SK-N-SH treated with all-trans-retinoic acid at 6 μM for 48 hours (cell line): ENCODE measurements around the gene QRICH2.

ENCODE experiments used
- ATAC-seq: fragments of 200-7000 bp; cut with Tn5 transposase; 3 replicates; pipeline ENCODE4 v1.9.1; 2020; ENCODE audit warnings: mild to moderate bottlenecking, moderate library complexity
- ARNTL ChIP-seq: fragments of 450-650 bp; formaldehyde crosslinking; IDR thresholded peaks from 2 replicates; pipeline ENCODE4 v1.5.0; 2020; ENCODE audit warnings: low read depth, mild to moderate bottlenecking, moderate library complexity, borderline replicate concordance
- BACH2 ChIP-seq: fragments of 250-450 bp; sonication (Bioruptor Pico); IDR thresholded peaks from 2 replicates; pipeline ENCODE4 v1.9.0; 2021; ENCODE audit warnings: mild to moderate bottlenecking, borderline replicate concordance
- CSDC2 ChIP-seq: fragments of 250-450 bp; sonication (Bioruptor Pico); IDR thresholded peaks from 2 replicates; pipeline ENCODE4 v1.5.0; 2020; ENCODE audit warnings: mild to moderate bottlenecking, moderate library complexity
- ESRRG ChIP-seq: fragments of 250-450 bp; sonication (Bioruptor Pico); IDR thresholded peaks from 2 replicates; pipeline ENCODE4 v1.6.1; 2021; ENCODE audit warnings: mild to moderate bottlenecking
- GLIS3 ChIP-seq: fragments of 250-450 bp; sonication (Bioruptor Pico); IDR thresholded peaks from 2 replicates; pipeline ENCODE4 v1.5.0; 2020; ENCODE audit warnings: mild to moderate bottlenecking, moderate library complexity
- ISL1 ChIP-seq: fragments of 250-450 bp; sonication (Bioruptor Pico); IDR thresholded peaks from 2 replicates; pipeline ENCODE4 v2.1.2; 2022; ENCODE audit warnings: mild to moderate bottlenecking, moderate library complexity
- OSR1 ChIP-seq: fragments of 250-450 bp; sonication (Bioruptor Pico); IDR thresholded peaks from 2 replicates; pipeline ENCODE4 v1.8.0; 2022; ENCODE audit warnings: moderate library complexity, mild to moderate bottlenecking, inconsistent platforms
- PPARA ChIP-seq: fragments of 250-450 bp; sonication (Bioruptor Pico); IDR thresholded peaks from 2 replicates; pipeline ENCODE4 v1.5.0; 2020; ENCODE audit warnings: mild to moderate bottlenecking, borderline replicate concordance
- RARB ChIP-seq: fragments of 250-450 bp; sonication (Bioruptor Pico); IDR thresholded peaks from 2 replicates; pipeline ENCODE4 v1.8.0; 2021; ENCODE audit warnings: mild to moderate bottlenecking, moderate library complexity
- SNAI2 ChIP-seq: fragments of 250-450 bp; sonication (Bioruptor Pico); IDR thresholded peaks from 2 replicates; pipeline ENCODE4 v1.5.0; 2020; ENCODE audit warnings: mild to moderate bottlenecking, moderate library complexity
- TCF4 ChIP-seq: fragments of 250-450 bp; sonication (Bioruptor Pico); IDR thresholded peaks from 2 replicates; pipeline ENCODE4 v1.8.0; 2021; ENCODE audit warnings: mild to moderate bottlenecking, moderate library complexity, borderline replicate concordance
- TOX ChIP-seq: fragments of 250-450 bp; sonication (Bioruptor Pico); IDR thresholded peaks from 2 replicates; pipeline ENCODE4 v1.8.0; 2021; ENCODE audit warnings: mild to moderate bottlenecking, moderate library complexity, borderline replicate concordance
- ZC3H10 ChIP-seq: fragments of 250-450 bp; sonication (Bioruptor Pico); IDR thresholded peaks from 2 replicates; pipeline ENCODE4 v1.5.1; 2021; ENCODE audit warnings: mild to moderate bottlenecking, moderate library complexity
- ZFP3 ChIP-seq: fragments of 250-450 bp; sonication (Bioruptor Pico); IDR thresholded peaks from 2 replicates; pipeline ENCODE4 v1.5.0; 2020; ENCODE audit warnings: mild to moderate bottlenecking, moderate library complexity
- ZFP30 ChIP-seq: fragments of 450-650 bp; formaldehyde crosslinking; IDR thresholded peaks from 2 replicates; pipeline ENCODE4 v1.5.0; 2022; ENCODE audit warnings: mild to moderate bottlenecking, moderate library complexity
- ZNF565 ChIP-seq: fragments of 450-650 bp; formaldehyde crosslinking; conservative IDR thresholded peaks from 2 replicates; pipeline ENCODE4 v1.5.0; 2020; ENCODE audit warnings: low read depth, mild to moderate bottlenecking, moderate library complexity
- ZNF70 ChIP-seq: fragments of 450-650 bp; formaldehyde crosslinking; IDR thresholded peaks from 2 replicates; pipeline ENCODE4 v1.5.0; 2020; ENCODE audit warnings: mild to moderate bottlenecking, moderate library complexity
- TF ChIP-seq, protein P1 (sequence below): fragments of 250-450 bp; sonication (Bioruptor Pico); IDR thresholded peaks from 2 replicates; pipeline ENCODE4 v1.8.0; 2020; ENCODE audit warnings: mild to moderate bottlenecking, moderate library complexity, borderline replicate concordance
- TF ChIP-seq, protein P2 (sequence below): fragments of 250-450 bp; sonication (Bioruptor Pico); IDR thresholded peaks from 2 replicates; pipeline ENCODE4 v1.8.0; 2021; ENCODE audit warnings: low read depth, mild to moderate bottlenecking, moderate library complexity, borderline replicate concordance
- TF ChIP-seq, protein P3 (sequence below): fragments of 250-450 bp; sonication (Bioruptor Pico); IDR thresholded peaks from 2 replicates; pipeline ENCODE4 v1.5.0; 2020; ENCODE audit warnings: mild to moderate bottlenecking, moderate library complexity
- TF ChIP-seq, protein P4 (sequence below): fragments of 250-450 bp; sonication (Bioruptor Pico); IDR thresholded peaks from 2 replicates; pipeline ENCODE4 v1.5.1; 2020; ENCODE audit warnings: low read depth, mild to moderate bottlenecking, moderate library complexity
- TF ChIP-seq, protein P5 (sequence below): fragments of 250-450 bp; sonication (Bioruptor Pico); IDR thresholded peaks from 2 replicates; pipeline ENCODE4 v1.5.1; 2021; ENCODE audit warnings: mild to moderate bottlenecking, moderate library complexity

The QRICH2 gene

DNA sequence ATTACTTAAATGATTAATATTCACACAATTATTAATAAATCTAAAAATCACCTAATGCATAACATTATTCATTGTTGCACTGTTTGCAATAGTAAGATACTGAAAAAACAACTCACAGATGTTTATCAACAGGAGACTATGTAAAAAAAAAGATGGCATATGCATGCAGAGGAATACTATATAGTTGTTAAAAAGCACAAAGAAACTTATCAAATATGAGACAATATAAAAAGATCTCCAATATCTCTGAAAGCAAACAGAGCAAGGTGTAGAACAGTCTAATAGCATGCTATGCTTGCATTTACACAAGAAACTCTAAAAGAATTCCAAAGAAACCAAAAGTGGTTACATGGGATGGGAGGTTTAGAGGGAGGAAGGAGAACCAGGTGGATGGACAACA, 71.5 kb downstream of the QRICH2 start:
- ATAC-seq: no peak
- TF ChIP-seq, protein P1, sequence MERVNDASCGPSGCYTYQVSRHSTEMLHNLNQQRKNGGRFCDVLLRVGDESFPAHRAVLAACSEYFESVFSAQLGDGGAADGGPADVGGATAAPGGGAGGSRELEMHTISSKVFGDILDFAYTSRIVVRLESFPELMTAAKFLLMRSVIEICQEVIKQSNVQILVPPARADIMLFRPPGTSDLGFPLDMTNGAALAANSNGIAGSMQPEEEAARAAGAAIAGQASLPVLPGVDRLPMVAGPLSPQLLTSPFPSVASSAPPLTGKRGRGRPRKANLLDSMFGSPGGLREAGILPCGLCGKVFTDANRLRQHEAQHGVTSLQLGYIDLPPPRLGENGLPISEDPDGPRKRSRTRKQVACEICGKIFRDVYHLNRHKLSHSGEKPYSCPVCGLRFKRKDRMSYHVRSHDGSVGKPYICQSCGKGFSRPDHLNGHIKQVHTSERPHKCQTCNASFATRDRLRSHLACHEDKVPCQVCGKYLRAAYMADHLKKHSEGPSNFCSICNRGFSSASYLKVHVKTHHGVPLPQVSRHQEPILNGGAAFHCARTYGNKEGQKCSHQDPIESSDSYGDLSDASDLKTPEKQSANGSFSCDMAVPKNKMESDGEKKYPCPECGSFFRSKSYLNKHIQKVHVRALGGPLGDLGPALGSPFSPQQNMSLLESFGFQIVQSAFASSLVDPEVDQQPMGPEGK (CRISPR knock-in tag): no peak
- TF ChIP-seq ARNTL (no peak), TCF4 (no peak), ZFP3 (no peak), GLIS3 (CRISPR knock-in tag) (no peak), ZC3H10 (CRISPR knock-in tag) (no peak), ZFP30 (no peak), PPARA (CRISPR knock-in tag) (no peak), SNAI2 (CRISPR knock-in tag) (no peak), TOX (no peak), RARB (no peak), OSR1 (no peak), ZNF565 (CRISPR knock-in tag) (no peak), ISL1 (CRISPR knock-in tag) (no peak), CSDC2 (CRISPR knock-in tag) (no peak), ESRRG (no peak), BACH2 (no peak)
- TF ChIP-seq, protein P2, sequence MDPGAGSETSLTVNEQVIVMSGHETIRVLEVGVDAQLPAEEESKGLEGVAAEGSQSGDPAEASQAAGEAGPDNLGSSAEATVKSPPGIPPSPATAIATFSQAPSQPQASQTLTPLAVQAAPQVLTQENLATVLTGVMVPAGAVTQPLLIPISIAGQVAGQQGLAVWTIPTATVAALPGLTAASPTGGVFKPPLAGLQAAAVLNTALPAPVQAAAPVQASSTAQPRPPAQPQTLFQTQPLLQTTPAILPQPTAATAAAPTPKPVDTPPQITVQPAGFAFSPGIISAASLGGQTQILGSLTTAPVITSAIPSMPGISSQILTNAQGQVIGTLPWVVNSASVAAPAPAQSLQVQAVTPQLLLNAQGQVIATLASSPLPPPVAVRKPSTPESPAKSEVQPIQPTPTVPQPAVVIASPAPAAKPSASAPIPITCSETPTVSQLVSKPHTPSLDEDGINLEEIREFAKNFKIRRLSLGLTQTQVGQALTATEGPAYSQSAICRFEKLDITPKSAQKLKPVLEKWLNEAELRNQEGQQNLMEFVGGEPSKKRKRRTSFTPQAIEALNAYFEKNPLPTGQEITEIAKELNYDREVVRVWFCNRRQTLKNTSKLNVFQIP (CRISPR knock-in tag): no peak
- TF ChIP-seq, protein P3, sequence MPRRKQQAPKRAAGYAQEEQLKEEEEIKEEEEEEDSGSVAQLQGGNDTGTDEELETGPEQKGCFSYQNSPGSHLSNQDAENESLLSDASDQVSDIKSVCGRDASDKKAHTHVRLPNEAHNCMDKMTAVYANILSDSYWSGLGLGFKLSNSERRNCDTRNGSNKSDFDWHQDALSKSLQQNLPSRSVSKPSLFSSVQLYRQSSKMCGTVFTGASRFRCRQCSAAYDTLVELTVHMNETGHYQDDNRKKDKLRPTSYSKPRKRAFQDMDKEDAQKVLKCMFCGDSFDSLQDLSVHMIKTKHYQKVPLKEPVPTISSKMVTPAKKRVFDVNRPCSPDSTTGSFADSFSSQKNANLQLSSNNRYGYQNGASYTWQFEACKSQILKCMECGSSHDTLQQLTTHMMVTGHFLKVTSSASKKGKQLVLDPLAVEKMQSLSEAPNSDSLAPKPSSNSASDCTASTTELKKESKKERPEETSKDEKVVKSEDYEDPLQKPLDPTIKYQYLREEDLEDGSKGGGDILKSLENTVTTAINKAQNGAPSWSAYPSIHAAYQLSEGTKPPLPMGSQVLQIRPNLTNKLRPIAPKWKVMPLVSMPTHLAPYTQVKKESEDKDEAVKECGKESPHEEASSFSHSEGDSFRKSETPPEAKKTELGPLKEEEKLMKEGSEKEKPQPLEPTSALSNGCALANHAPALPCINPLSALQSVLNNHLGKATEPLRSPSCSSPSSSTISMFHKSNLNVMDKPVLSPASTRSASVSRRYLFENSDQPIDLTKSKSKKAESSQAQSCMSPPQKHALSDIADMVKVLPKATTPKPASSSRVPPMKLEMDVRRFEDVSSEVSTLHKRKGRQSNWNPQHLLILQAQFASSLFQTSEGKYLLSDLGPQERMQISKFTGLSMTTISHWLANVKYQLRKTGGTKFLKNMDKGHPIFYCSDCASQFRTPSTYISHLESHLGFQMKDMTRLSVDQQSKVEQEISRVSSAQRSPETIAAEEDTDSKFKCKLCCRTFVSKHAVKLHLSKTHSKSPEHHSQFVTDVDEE (CRISPR knock-in tag): no peak
- TF ChIP-seq, protein P4, sequence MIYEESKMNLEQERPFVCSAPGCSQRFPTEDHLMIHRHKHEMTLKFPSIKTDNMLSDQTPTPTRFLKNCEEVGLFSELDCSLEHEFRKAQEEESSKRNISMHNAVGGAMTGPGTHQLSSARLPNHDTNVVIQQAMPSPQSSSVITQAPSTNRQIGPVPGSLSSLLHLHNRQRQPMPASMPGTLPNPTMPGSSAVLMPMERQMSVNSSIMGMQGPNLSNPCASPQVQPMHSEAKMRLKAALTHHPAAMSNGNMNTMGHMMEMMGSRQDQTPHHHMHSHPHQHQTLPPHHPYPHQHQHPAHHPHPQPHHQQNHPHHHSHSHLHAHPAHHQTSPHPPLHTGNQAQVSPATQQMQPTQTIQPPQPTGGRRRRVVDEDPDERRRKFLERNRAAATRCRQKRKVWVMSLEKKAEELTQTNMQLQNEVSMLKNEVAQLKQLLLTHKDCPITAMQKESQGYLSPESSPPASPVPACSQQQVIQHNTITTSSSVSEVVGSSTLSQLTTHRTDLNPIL (CRISPR knock-in tag): no peak

DNA sequence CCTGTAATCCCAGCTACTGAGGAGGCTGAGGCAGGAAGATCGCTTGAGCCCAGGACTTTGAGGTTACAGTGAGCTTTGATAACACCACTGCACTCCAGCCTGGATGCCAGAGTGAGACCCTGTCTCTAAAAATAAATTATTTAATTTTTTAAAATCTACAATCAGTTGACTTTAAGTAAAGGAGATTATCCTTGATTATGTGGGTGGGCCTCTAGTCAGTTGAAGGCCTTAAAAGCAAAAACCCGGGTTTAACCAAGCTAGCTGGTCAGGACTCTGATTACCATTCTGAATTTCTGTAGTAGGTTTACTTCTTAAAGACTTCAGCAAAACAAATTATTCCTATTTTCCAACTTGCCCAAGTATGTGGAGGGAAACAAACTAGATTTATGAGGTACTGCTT, 72.2 kb downstream of the QRICH2 start:
- no peak for ATAC-seq
- TF ChIP-seq ZC3H10 (CRISPR knock-in tag) (no peak), ISL1 (CRISPR knock-in tag) (no peak), OSR1 (no peak), ESRRG (no peak), TOX (no peak), CSDC2 (CRISPR knock-in tag) (no peak), SNAI2 (CRISPR knock-in tag) (no peak), BACH2 (no peak), ZFP3 (no peak), ZFP30 (no peak), GLIS3 (CRISPR knock-in tag) (no peak), ARNTL (no peak)
- TF ChIP-seq, protein P4 (CRISPR knock-in tag): no peak
- TF ChIP-seq, protein P2 (CRISPR knock-in tag): no peak

DNA sequence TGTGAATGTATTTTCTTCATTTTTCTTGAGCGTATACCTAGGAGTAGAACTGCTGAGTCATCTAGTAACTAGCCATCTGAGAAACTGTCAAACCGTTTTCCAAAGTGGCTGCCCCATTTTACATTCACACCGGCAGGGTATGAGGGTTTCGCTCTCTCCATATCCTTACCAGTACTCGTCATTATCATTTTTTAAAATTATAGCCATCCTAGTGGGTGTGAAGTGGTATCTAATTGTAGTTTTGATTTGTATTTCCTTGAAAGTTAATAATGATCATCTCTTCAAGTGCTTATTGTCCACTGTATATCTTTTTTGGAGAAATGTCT, 73.8 kb downstream of the QRICH2 start:
- TF ChIP-seq PPARA (CRISPR knock-in tag) (no peak), ZC3H10 (CRISPR knock-in tag) (no peak), ZNF70 (CRISPR knock-in tag) (no peak), ZFP30 (no peak), ISL1 (CRISPR knock-in tag) (no peak), ZNF565 (CRISPR knock-in tag) (no peak), GLIS3 (CRISPR knock-in tag) (no peak)
- TF ChIP-seq, protein P5, sequence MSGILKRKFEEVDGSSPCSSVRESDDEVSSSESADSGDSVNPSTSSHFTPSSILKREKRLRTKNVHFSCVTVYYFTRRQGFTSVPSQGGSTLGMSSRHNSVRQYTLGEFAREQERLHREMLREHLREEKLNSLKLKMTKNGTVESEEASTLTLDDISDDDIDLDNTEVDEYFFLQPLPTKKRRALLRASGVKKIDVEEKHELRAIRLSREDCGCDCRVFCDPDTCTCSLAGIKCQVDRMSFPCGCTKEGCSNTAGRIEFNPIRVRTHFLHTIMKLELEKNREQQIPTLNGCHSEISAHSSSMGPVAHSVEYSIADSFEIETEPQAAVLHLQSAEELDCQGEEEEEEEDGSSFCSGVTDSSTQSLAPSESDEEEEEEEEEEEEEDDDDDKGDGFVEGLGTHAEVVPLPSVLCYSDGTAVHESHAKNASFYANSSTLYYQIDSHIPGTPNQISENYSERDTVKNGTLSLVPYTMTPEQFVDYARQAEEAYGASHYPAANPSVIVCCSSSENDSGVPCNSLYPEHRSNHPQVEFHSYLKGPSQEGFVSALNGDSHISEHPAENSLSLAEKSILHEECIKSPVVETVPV (CRISPR knock-in tag): no peak
- TF ChIP-seq, protein P2 (CRISPR knock-in tag): no peak
- ATAC-seq: no peak
